Brain microvascular endothelial cell (primary cell): ENCODE data around the gene BLCAP.
"Not testable (repeated sequence)": the region's sequence is repeated elsewhere in the genome, so short reads cannot be mapped to it uniquely, and the experiment has no call there.

Experiments used
- DNase-seq: peaks from one replicate; pipeline ENCODE4 v3.0.0-alpha.2; 2020
- H3K27ac ChIP-seq: fragments of 250-450 bp; sonication (Bioruptor Pico); 2 replicates; pipeline ENCODE4 v1.5.1; 2020; ENCODE audit warnings: mild to moderate bottlenecking, moderate library complexity
- H3K27me3 ChIP-seq: fragments of 250-450 bp; sonication (Bioruptor Pico); replicated peaks from 2 replicates; pipeline ENCODE4 v1.5.1; 2020; ENCODE audit warnings: mild to moderate bottlenecking
- H3K36me3 ChIP-seq: fragments of 250-450 bp; sonication (Bioruptor Pico); replicated peaks from 2 replicates; pipeline ENCODE4 v1.5.1; 2020; ENCODE audit warnings: mild to moderate bottlenecking
- H3K4me3 ChIP-seq: 2 replicates; pipeline ENCODE4 v1.5.1; 2011; ENCODE audit warnings: low read depth, mild to moderate bottlenecking, control low read depth, low read length, moderate library complexity
- CTCF ChIP-seq: IDR thresholded peaks from 2 replicates; pipeline ENCODE4 v1.5.1; 2011; ENCODE audit warnings: low read depth, mild to moderate bottlenecking, moderate library complexity, low read length, control low read depth, inconsistent platforms; ENCODE audit errors: missing control alignments
- in situ Hi-C: cut with HindIII; loops from 2 replicates; pipeline ENCODE4 v1.10.0; 2017; ENCODE audit warnings: low sequenced_read_pairs, low pct_ligation_motif_present

BLCAP gene

GRCh38 chr20:37471741-37472235, 55.9 kb downstream of the BLCAP start:
- no peak for TF ChIP-seq CTCF
- Histone ChIP-seq H3K36me3 (no peaks in the 10 kb centered on the region), H3K27ac (no peak overlapping the region), H3K27me3 (peaks cover 2% of the 10 kb centered on the region), H3K4me3 (no peak overlapping the region)
- DNase-seq: no peak
- in situ Hi-C loops: no loop called here

- H3K4me3 ChIP-seq, H3K27me3 ChIP-seq, H3K36me3 ChIP-seq, H3K27ac ChIP-seq, DNase-seq, in situ Hi-C loops: not testable (repeated sequence)
These were observed 57.5 kb downstream of the BLCAP start for GRCh38 chr20:37470190-37470589.

GRCh38 chr20:37469531-37469930, 58.1 kb downstream of the BLCAP start:
- H3K27ac ChIP-seq: no peak overlapping the region
- H3K27me3 ChIP-seq: peaks cover 2% of the 10 kb centered on the region
- in situ Hi-C loops: no loop called here
- H3K4me3 ChIP-seq: no peak overlapping the region
- no peaks in the 10 kb centered on the region for H3K36me3 ChIP-seq
- DNase-seq: no peak
- TF ChIP-seq CTCF: no peak

GRCh38 chr20:37468886-37469285, 58.8 kb downstream of the BLCAP start:
- Histone ChIP-seq H3K27ac (no peak overlapping the region), H3K4me3 (no peak overlapping the region), H3K27me3 (peaks cover 2% of the 10 kb centered on the region), H3K36me3 (no peaks in the 10 kb centered on the region)
- TF ChIP-seq CTCF: no peak
- in situ Hi-C loops: no loop called here
- no peak for DNase-seq
